ENCODE data around the gene TYW5. TPM values are rescaled to one million over a fixed set of nuclear protein-coding genes. Genes with fewer than 3 reads are reported as not detected.

The TYW5 gene
- polyA plus RNA-seq, 1 donor from 2014 or later, result 3.9 TPM

Other genes with a start within 250 kb of the TYW5 start
- 2.0 TPM for gene FTCDNL1, start 104.3 kb downstream of the TYW5 start, polyA plus RNA-seq
- gene C2orf69, start 44.2 kb downstream of the TYW5 start, polyA plus RNA-seq, result 13.6 TPM
- gene MAIP1, start 91 bp upstream of the TYW5 start, polyA plus RNA-seq, result 18.0 TPM

Data from IgD-negative memory B cell (primary cell).